Keratinocyte (primary cell): ENCODE measurements around the gene MYCBPAP.
A peak's percentile ranks its signal among the peaks of the same experiment; 100 is the strongest.

ENCODE experiments used
- EZH2 ChIP-seq: IDR thresholded peaks from one replicate; pipeline ENCODE4 v1.6.1; 2012; ENCODE audit warnings: inconsistent platforms, mild to moderate bottlenecking, low read length, moderate library complexity
- TF ChIP-seq, protein P1 (sequence below), 3 experiments: IDR thresholded peaks in 1 of 3; conservative IDR thresholded peaks in 1 of 3; optimal IDR thresholded peaks in 1 of 3; 2 replicates in 2 of 3; 3 replicates in 1 of 3; pipeline versions ENCODE3 to v1.5.1; 2011; ENCODE audit warnings: low read length in 3 of 3, mild to moderate bottlenecking in 3 of 3, moderate library complexity in 2 of 3, control low read depth in 1 of 3, inconsistent platforms in 1 of 3; ENCODE audit not compliant: insufficient read depth in 2 of 3; ENCODE audit errors: extremely low read depth in 1 of 3

DNA sequence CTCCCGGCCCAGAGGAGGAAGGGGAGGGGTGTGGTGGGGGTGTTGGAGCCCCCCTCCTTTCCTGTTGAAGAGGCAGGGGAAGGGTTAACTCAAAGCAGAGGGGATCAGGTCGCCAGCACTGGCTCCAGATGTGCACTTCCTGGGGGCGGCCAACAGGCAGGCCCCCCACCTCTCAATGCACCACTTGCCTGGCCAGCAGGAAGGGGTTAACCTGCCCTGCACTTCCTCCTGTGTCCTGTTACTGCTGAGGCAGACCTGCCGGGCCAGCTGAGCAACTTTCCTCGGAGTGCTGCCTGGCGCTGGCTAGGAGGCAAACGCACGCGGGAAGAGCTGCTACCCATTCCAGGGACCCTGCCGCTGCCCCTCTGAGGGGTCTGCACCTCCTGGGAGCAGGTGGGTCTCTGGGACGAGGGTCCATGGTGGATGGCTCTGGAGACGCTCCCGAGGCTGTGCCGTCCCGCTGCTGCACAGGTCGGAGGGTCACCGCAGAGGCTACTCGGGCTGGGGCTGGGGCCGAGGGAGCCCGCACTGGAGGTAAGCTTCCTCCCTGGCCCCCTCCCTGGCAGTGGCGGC, 24.3 kb downstream of the MYCBPAP start, which contains the start of gene EPN3:
- TF ChIP-seq, protein P1, sequence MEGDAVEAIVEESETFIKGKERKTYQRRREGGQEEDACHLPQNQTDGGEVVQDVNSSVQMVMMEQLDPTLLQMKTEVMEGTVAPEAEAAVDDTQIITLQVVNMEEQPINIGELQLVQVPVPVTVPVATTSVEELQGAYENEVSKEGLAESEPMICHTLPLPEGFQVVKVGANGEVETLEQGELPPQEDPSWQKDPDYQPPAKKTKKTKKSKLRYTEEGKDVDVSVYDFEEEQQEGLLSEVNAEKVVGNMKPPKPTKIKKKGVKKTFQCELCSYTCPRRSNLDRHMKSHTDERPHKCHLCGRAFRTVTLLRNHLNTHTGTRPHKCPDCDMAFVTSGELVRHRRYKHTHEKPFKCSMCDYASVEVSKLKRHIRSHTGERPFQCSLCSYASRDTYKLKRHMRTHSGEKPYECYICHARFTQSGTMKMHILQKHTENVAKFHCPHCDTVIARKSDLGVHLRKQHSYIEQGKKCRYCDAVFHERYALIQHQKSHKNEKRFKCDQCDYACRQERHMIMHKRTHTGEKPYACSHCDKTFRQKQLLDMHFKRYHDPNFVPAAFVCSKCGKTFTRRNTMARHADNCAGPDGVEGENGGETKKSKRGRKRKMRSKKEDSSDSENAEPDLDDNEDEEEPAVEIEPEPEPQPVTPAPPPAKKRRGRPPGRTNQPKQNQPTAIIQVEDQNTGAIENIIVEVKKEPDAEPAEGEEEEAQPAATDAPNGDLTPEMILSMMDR (optimal IDR thresholded peaks at IDR 0.05 in 1 of 3, IDR thresholded peaks at IDR 0.05 in 1 of 3, conservative IDR thresholded peaks at IDR 0.05 in 1 of 3; ENCODE audit: extremely low read depth in 1 of 3, insufficient read depth in 2 of 3, low read length in 3 of 3) = peak in 1 of 3 experiments; percentile 36
- no peak for TF ChIP-seq EZH2
